ENCODE data around the gene RSU1. TPM values are rescaled to one million over a fixed set of nuclear protein-coding genes. Genes with fewer than 3 reads are reported as not detected.

Gene RSU1
- total RNA-seq, 4 donors from 2014 or later, result 41.4 to 58.7 (median 57.4) TPM

GRCh38 chr10:16656895-16657294 lies 160.3 kb downstream of the RSU1 start:
- H3K9me3 ChIP-seq, result no peaks in the 10 kb centered on the region
- WGBS, result 77% methylated on average over 3 of the region's 3 CpGs
- no peaks in the 10 kb centered on the region for H3K36me3 ChIP-seq
- H3K4me1 ChIP-seq, result no peaks in the 10 kb centered on the region
- H3K27ac ChIP-seq, result no peak overlapping the region
- no peaks in the 10 kb centered on the region for H3K27me3 ChIP-seq
- no peak for DNase-seq (ENCODE audit: low spot score in 2 of 2)
- H3K4me3 ChIP-seq, result no peak overlapping the region
- TF ChIP-seq POLR2AphosphoS5 (IDR thresholded peaks at IDR 0.05), result no peak
- TF ChIP-seq POLR2A (IDR thresholded peaks at IDR 0.05), result no peak
- no peak for TF ChIP-seq CTCF (IDR thresholded peaks at IDR 0.05)
- no peak for TF ChIP-seq EP300 (IDR thresholded peaks at IDR 0.05)

- no peak for DNase-seq (ENCODE audit: low spot score in 2 of 2)
- WGBS, result 64% methylated on average over 4 of the region's 4 CpGs
- H3K36me3 ChIP-seq, result no peaks in the 10 kb centered on the region
- no peaks in the 10 kb centered on the region for H3K9me3 ChIP-seq
- H3K27ac ChIP-seq, result no peak overlapping the region
- H3K4me3 ChIP-seq, result no peak overlapping the region
- no peaks in the 10 kb centered on the region for H3K27me3 ChIP-seq
- TF ChIP-seq CTCF (IDR thresholded peaks at IDR 0.05) (no peak), EP300 (IDR thresholded peaks at IDR 0.05) (no peak), POLR2A (IDR thresholded peaks at IDR 0.05) (no peak), POLR2AphosphoS5 (IDR thresholded peaks at IDR 0.05) (no peak)
- H3K4me1 ChIP-seq, result no peaks in the 10 kb centered on the region
Measured at GRCh38 chr10:16653224-16653623, 164.0 kb downstream of the RSU1 start.

- H3K4me3 ChIP-seq, result no peak overlapping the region
- H3K27me3 ChIP-seq, result no peaks in the 10 kb centered on the region
- no peaks in the 10 kb centered on the region for H3K4me1 ChIP-seq
- no peaks in the 10 kb centered on the region for H3K9me3 ChIP-seq
- no peak overlapping the region for H3K27ac ChIP-seq
- 57% methylated on average over 5 of the region's 5 CpGs for WGBS
- no peak for DNase-seq (ENCODE audit: low spot score in 2 of 2)
- no peaks in the 10 kb centered on the region for H3K36me3 ChIP-seq
- no peak for TF ChIP-seq POLR2A (IDR thresholded peaks at IDR 0.05)
- no peak for TF ChIP-seq CTCF (IDR thresholded peaks at IDR 0.05)
- TF ChIP-seq EP300 (IDR thresholded peaks at IDR 0.05), result no peak
- no peak for TF ChIP-seq POLR2AphosphoS5 (IDR thresholded peaks at IDR 0.05)
Measured at GRCh38 chr10:16652154-16652553, 165.1 kb downstream of the RSU1 start.

- Histone ChIP-seq H3K9me3 (no peaks in the 10 kb centered on the region), H3K4me1 (no peaks in the 10 kb centered on the region), H3K4me3 (no peak overlapping the region), H3K36me3 (no peaks in the 10 kb centered on the region), H3K27ac (no peak overlapping the region), H3K27me3 (no peaks in the 10 kb centered on the region)
- no peak for DNase-seq (ENCODE audit: low spot score in 2 of 2)
- WGBS, result 82% methylated on average over 2 of the region's 2 CpGs
- TF ChIP-seq EP300 (IDR thresholded peaks at IDR 0.05), result no peak
Measured at GRCh38 chr10:16649757-16650156, 167.5 kb downstream of the RSU1 start.

GRCh38 chr10:16648366-16648765 lies 168.9 kb downstream of the RSU1 start:
- Histone ChIP-seq H3K36me3 (no peaks in the 10 kb centered on the region), H3K4me3 (no peak overlapping the region), H3K27ac (no peak overlapping the region), H3K4me1 (no peaks in the 10 kb centered on the region), H3K27me3 (no peaks in the 10 kb centered on the region), H3K9me3 (no peaks in the 10 kb centered on the region)
- no peak for DNase-seq (ENCODE audit: low spot score in 2 of 2)
- 83% methylated on average over 2 of the region's 2 CpGs for WGBS
- no peak for TF ChIP-seq POLR2A (IDR thresholded peaks at IDR 0.05)
- no peak for TF ChIP-seq POLR2AphosphoS5 (IDR thresholded peaks at IDR 0.05)
- TF ChIP-seq EP300 (IDR thresholded peaks at IDR 0.05), result no peak
- TF ChIP-seq CTCF (IDR thresholded peaks at IDR 0.05), result no peak

Data from suprapubic skin (tissue), 4 donors.